ENCODE measurements around the gene NEDD9.

DNA sequence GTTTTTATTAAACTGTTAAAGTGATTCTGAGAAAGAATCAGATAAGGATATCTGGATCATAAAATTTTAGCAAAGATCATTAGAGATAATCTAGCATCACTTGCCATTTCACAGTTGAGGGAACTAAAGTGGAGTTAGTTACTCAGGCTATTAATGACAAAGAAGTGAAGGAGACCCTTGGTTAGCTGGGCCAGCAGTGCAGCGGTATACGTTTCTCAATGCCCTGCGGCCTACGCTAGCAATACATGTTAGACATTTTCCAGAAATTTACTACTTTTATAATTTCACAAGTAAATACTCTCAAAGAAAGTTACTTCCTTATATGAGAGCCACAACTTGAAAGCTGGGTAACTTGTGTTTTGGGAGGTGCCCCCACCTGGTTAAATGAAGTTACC is 28.5 kb downstream of the NEDD9 start:
- TF ChIP-seq, protein P1, sequence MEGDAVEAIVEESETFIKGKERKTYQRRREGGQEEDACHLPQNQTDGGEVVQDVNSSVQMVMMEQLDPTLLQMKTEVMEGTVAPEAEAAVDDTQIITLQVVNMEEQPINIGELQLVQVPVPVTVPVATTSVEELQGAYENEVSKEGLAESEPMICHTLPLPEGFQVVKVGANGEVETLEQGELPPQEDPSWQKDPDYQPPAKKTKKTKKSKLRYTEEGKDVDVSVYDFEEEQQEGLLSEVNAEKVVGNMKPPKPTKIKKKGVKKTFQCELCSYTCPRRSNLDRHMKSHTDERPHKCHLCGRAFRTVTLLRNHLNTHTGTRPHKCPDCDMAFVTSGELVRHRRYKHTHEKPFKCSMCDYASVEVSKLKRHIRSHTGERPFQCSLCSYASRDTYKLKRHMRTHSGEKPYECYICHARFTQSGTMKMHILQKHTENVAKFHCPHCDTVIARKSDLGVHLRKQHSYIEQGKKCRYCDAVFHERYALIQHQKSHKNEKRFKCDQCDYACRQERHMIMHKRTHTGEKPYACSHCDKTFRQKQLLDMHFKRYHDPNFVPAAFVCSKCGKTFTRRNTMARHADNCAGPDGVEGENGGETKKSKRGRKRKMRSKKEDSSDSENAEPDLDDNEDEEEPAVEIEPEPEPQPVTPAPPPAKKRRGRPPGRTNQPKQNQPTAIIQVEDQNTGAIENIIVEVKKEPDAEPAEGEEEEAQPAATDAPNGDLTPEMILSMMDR (conservative IDR thresholded peaks at IDR 0.05 in 1 of 2, IDR thresholded peaks at IDR 0.05 in 1 of 2; ENCODE audit: low read depth in 1 of 2, low read length in 2 of 2): no peak
- TF ChIP-seq EZH2 (IDR thresholded peaks at IDR 0.05; ENCODE audit: low read length, missing control alignments): no peak

All from fibroblast of lung (primary cell).